PC-9 (cell line): ENCODE data around the gene LYPD3. TPM values are rescaled to one million over a fixed set of nuclear protein-coding genes. Genes with fewer than 3 reads are reported as not detected.

Experiments
- BruUV-seq: library from RNA; stranded (reverse); fragments of 400-500 nt; replicated peaks from 2 replicates; lab custom pipeline; 2021; lab: Mats Ljungman, UMichigan
- CTCF ChIA-PET: fragments of 300-600 bp; sonication (Branson Sonifier 250); formaldehyde crosslinking; loops from one replicate; lab custom pipeline; 2022; ENCODE audit warnings: antibody characterized with exemption; lab: Charles Lee
- POLR2A ChIA-PET: fragments of 300-600 bp; sonication (Branson Sonifier 250); formaldehyde crosslinking; loops from one replicate; lab custom pipeline; 2022; ENCODE audit warnings: antibody characterized with exemption; ENCODE audit not compliant: unreplicated experiment; lab: Charles Lee
- DNase-seq, 2 experiments: peaks; one replicate each; pipeline versions ENCODE4 v3.0.0 to v3.0.0-alpha.2; 2015 to 2022; ENCODE audit warnings: mixed read lengths in 1 of 2
- H2AFZ ChIP-seq: fragments of 200-600 bp; sonication (generic); 2 replicates; pipeline ENCODE4 v1.8.1; 2017; ENCODE audit warnings: antibody characterized with exemption
- H3F3A ChIP-seq: fragments of 200-600 bp; sonication (generic); 2 replicates; pipeline ENCODE4 v1.8.1; 2017; ENCODE audit warnings: antibody characterized with exemption, mild to moderate bottlenecking, low read depth; ENCODE audit not compliant: insufficient read depth
- H3K27ac ChIP-seq: fragments of 200-600 bp; sonication (generic); 2 replicates; pipeline ENCODE4 v1.6.1; 2016; ENCODE audit warnings: mixed run types
- H3K27me3 ChIP-seq: fragments of 200-600 bp; sonication (generic); 2 replicates; pipeline ENCODE4 v1.6.1; 2016; ENCODE audit warnings: low read depth, mixed run types; ENCODE audit not compliant: insufficient read depth
- H3K36me3 ChIP-seq: fragments of 200-600 bp; sonication (generic); 2 replicates; pipeline ENCODE4 v1.6.1; 2016; ENCODE audit warnings: low read depth, mixed run types
- H3K4me1 ChIP-seq: fragments of 200-600 bp; sonication (generic); replicated peaks from 2 replicates; pipeline ENCODE4 v1.6.1; 2016; ENCODE audit warnings: mixed run types; ENCODE audit not compliant: insufficient read depth
- H3K4me2 ChIP-seq: fragments of 200-600 bp; sonication (generic); 2 replicates; pipeline ENCODE4 v1.6.1; 2017; ENCODE audit warnings: mixed run types
- H3K4me3 ChIP-seq: fragments of 200-600 bp; sonication (generic); 2 replicates; pipeline ENCODE4 v1.6.1; 2016; ENCODE audit warnings: mixed run types
- H3K79me2 ChIP-seq: fragments of 200-600 bp; sonication (generic); 2 replicates; pipeline ENCODE4 v1.6.1; 2017; ENCODE audit warnings: low read depth, mixed run types
- H3K9me2 ChIP-seq: fragments of 200-600 bp; sonication (generic); 2 replicates; pipeline ENCODE4 v1.8.1; 2017; ENCODE audit warnings: mild to moderate bottlenecking; ENCODE audit not compliant: insufficient read depth
- H3K9me3 ChIP-seq: fragments of 200-600 bp; sonication (generic); 2 replicates; pipeline ENCODE4 v1.8.1; 2016; ENCODE audit warnings: low read depth; ENCODE audit not compliant: insufficient read depth
- H4K20me1 ChIP-seq: fragments of 200-600 bp; sonication (generic); 2 replicates; pipeline ENCODE4 v1.8.1; 2017; ENCODE audit not compliant: insufficient read depth
- EZH2 ChIP-seq: fragments of 200-600 bp; sonication (generic); IDR thresholded peaks from 2 replicates; pipeline ENCODE4 v1.8.0; 2017; ENCODE audit warnings: antibody characterized with exemption, low read depth
- intact Hi-C: fragments of 100-400 bp; cut with micrococcal nuclease; formaldehyde crosslinking; loops from one replicate; pipeline ENCODE4 v1.10.0; 2022; ENCODE audit not compliant: unreplicated experiment
- total RNA-seq: library from RNA; stranded (reverse); gene quantifications from 2 replicates; pipeline ENCODE4 v1.2.3, GENCODE V29; 2021
- TF ChIP-seq, protein P1 (sequence below): fragments of 200-600 bp; sonication (generic); conservative IDR thresholded peaks from 2 replicates; pipeline ENCODE4 v1.6.1; 2017; ENCODE audit warnings: mixed run types, antibody characterized with exemption, mild to moderate bottlenecking, moderate library complexity

The LYPD3 gene
- total RNA-seq, 1 experiment from 2014 or later, result 70.8 TPM

DNA sequence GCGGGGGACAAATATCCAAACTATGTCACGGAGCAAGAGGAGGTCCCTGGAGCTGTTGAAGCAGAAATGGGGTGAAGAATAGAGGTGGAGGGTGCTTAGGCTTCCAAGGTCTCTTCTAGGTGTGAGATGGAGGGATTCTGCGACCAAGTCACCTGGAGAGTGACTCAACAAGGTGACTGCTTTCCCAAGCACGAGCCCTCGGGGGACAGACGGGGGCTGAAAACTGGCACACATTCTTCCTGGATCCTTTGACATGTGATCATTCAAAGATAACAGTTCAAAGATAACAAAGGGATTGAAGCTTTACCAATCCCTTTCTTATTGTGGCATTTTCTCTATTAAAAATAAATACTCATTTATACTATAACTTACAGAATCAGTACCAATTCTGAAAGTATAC, 53.0 kb downstream of the LYPD3 start:
- intact Hi-C loops, result no loop called here

More for the DNA sequence above, 53.0 kb downstream of the LYPD3 start:
- POLR2A ChIA-PET, result no interaction called here
- peaks cover 12% of the 10 kb centered on the region; the same call in 1 of the 2 replicates for H3F3A ChIP-seq
- no peak for TF ChIP-seq EZH2
- TF ChIP-seq, protein P1, sequence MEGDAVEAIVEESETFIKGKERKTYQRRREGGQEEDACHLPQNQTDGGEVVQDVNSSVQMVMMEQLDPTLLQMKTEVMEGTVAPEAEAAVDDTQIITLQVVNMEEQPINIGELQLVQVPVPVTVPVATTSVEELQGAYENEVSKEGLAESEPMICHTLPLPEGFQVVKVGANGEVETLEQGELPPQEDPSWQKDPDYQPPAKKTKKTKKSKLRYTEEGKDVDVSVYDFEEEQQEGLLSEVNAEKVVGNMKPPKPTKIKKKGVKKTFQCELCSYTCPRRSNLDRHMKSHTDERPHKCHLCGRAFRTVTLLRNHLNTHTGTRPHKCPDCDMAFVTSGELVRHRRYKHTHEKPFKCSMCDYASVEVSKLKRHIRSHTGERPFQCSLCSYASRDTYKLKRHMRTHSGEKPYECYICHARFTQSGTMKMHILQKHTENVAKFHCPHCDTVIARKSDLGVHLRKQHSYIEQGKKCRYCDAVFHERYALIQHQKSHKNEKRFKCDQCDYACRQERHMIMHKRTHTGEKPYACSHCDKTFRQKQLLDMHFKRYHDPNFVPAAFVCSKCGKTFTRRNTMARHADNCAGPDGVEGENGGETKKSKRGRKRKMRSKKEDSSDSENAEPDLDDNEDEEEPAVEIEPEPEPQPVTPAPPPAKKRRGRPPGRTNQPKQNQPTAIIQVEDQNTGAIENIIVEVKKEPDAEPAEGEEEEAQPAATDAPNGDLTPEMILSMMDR, result no peak
- peak overlapping the region; percentile 4; the same call in 1 of the 2 replicates for H3K4me2 ChIP-seq
- CTCF ChIA-PET, result no interaction called here
- H3K9me3 ChIP-seq, result no peaks in the 10 kb centered on the region; the same call in none of the 2 replicates
- no peaks in the 10 kb centered on the region for H4K20me1 ChIP-seq
- no TSS peak for BruUV-seq
- H3K9me2 ChIP-seq, result no peaks in the 10 kb centered on the region
- no peak overlapping the region for H2AFZ ChIP-seq
- H3K4me1 ChIP-seq, result peaks cover 18% of the 10 kb centered on the region
- H3K4me3 ChIP-seq, result no peak overlapping the region
- H3K27ac ChIP-seq, result no peak overlapping the region
- H3K36me3 ChIP-seq, result no peaks in the 10 kb centered on the region
- DNase-seq, result peak; percentile 41 to 72
- H3K27me3 ChIP-seq, result no peaks in the 10 kb centered on the region
- H3K79me2 ChIP-seq, result no peaks in the 10 kb centered on the region

Other genes starting within 250 kb of the LYPD3 start
- not detected in 2 replicates for gene PSG9, start 196.1 kb downstream of the LYPD3 start, total RNA-seq
- 6.0 and 7.8 TPM in 2 replicates for gene CD177, start 111.9 kb downstream of the LYPD3 start, total RNA-seq
- gene TEX101, start 50.7 kb downstream of the LYPD3 start, total RNA-seq, result not detected in 2 replicates
- 36.7 and 50.7 TPM in 2 replicates for gene PHLDB3, start 39.1 kb upstream of the LYPD3 start, total RNA-seq
- gene ETHE1, start 61.6 kb upstream of the LYPD3 start, total RNA-seq, result 83.4 and 89.3 TPM in 2 replicates
- gene ZNF575, start 67.6 kb upstream of the LYPD3 start, total RNA-seq, result 5.2 and 6.5 TPM in 2 replicates
- gene XRCC1, start 109.9 kb upstream of the LYPD3 start, total RNA-seq, result 37.2 and 45.1 TPM in 2 replicates
- gene PINLYP, start 110.2 kb upstream of the LYPD3 start, total RNA-seq, result 0.53 and 2.0 TPM in 2 replicates
- gene IRGQ, start 130.5 kb upstream of the LYPD3 start, total RNA-seq, result 23.3 and 31.6 TPM in 2 replicates
- gene ZNF576, start 131.0 kb upstream of the LYPD3 start, total RNA-seq, result 15.5 and 16.9 TPM in 2 replicates
- gene SRRM5, start 146.5 kb upstream of the LYPD3 start, total RNA-seq, result 0.37 and 0.60 TPM in 2 replicates
- gene ZNF428, start 154.0 kb upstream of the LYPD3 start, total RNA-seq, result 46.6 and 61.1 TPM in 2 replicates
- gene CADM4, start 174.2 kb upstream of the LYPD3 start, total RNA-seq, result 68.3 and 71.1 TPM in 2 replicates
- 35.2 and 53.6 TPM in 2 replicates for gene PLAUR, start 204.6 kb upstream of the LYPD3 start, total RNA-seq